Measurements from ENCODE around the gene COMP.

The COMP gene

DNA sequence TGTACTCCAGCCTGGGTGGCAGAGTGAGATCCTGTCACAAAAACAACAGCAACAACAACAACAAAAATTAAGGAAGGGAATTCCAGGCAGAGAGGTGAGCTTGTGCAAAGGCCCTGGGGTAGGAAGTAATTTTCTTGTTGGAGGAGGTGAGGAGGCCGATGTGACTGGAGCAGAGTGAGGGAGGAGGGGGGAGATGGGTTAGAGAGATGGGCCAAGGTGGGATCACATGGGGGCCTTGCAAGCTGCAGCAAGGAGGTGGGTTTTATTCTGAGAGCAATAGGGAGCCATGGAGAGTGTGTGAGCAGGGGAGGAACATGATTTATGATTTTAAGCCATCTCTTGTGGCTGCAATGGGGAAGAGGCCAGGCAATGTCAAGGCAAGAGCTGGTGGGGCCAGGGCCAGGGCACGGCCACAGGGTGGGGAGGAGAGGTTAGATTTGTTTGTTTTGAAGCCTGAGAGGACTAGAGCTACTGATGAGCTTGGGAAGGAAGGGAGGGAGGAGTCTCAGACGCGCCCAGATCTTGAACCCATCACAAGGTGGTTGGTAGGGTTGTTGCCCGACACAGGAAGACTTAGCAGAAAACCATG is 12.5 kb upstream of the COMP start:
- no peak for FAIRE-seq

DNA sequence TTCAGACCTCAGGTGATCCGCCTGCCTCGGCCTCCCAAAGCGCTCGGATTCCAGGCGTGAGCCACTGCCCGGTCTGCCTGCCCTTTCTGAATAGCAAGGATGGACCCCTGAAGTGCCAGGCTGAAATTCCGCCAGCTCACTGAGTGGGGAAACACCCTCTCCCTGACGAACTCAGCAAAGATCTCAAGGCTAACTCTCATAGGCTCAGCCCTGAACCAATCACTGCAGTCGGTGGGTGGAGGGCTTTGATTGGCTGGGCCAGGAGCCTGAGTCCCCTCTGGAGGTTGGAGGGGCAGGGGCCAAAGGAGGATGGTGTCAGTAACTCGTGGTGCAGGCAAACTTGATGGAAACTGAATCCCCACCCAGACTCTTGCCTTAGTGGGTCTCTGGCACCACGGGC is 11.2 kb upstream of the COMP start:
- FAIRE-seq, result no peak

DNA sequence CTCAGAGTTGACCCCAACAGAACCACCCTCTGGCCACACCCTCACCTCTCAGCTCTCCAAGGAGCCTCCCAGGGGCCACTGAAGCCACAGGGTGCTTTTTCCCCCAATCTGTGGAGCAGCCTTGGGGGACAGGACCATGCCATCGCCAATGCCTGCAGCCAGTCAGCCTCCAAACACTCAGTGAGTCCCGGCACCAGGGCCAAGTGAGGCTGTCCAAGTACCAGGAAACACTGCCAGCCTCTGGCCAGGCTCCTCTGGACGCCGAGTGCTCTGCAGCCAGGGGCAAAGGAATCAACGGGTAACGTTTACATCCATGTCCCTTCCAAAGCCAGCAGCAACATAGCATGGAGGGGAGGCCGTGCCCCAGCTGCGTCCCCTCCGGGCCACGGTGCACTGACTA is 9.5 kb upstream of the COMP start:
- no peak for FAIRE-seq

DNA sequence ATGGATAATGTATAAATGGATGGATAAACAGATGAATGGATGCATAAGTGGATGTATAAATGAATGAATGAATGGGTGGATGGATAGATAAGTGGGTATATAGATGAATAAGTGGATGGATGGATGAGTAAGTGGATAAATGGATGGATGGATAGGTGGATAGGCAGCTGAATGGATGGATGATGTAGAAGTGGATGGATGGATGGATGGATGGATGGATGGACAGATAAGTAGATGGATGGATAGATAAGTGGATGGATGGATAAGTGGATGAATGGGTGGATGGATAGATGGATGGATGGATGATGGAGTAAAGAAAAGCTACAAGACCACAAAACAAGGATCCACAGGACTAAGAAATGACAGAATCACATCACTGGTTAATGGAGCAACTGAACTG is 9.0 kb upstream of the COMP start:
- no peak for FAIRE-seq

DNA sequence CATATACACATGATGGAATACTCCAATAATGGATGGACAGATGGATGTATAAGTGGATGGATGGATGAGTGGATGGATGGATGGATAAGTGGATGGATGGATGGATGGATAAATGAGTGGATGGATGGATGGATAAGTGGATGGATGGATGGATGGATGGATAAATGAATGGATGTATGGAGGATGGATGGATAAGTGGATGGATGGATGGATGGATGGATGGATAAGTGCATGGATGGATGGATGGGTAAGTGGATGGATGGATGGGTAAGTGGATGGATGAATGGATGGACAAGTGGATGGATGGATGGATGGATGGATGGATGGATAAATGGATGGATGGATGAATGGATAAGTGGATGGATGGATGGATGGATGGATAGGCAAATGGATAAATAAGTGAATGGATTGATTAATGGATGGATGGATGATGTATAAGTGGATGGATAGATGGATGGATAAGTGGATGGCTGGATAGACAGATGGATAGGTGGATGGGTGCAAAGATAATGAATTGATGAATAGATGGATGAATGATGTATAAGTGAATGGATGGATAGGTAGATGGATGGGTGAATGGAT is 8.4 kb upstream of the COMP start:
- no peak for FAIRE-seq

DNA sequence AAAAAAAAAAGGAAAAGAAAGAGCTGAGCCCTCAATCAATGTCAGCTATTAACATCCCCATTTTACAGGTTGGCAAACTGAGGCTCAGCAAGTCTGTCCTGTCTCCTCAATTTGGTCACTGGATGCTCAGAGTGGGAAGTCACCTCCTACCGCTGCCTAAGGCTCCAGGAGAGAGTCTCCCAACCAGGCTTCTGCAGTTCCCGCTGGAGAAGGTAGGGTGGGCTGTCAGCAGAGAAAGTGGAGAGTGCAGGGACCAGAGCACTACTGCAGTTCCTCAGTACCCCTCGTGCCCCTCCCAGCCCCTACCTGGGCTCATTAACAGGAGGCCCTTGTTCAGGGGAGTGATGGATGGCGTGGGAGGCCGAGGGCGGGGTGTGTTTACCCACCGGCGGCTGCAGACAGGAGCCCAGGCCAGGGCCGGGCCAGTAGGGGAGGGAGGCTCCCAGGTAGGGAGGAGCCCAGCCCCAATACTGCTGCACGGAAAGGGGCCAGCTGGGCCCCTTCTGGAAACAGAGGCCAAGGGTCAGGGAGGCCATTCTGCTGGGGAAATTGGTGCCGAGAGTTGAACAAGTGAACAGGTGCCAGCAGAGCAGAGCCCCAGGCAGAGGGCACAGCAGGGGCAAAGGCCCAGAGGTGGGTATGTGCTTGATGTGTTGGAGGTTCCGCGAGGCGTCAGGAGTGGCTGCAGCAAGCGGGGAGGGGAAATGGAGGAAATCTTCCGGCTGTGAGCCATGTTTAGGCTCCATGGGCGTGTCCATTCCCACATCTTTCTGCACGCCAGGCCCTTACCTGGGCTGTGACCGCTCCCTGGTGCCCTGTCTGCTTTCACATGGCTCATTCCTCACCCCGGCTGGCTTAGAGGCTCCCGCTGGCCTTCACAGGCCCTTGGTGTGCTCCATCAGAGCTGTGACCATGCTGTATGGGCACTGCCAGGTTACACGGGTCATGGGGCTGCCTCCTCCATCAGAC is 7.6 kb upstream of the COMP start:
- FAIRE-seq, result no peak

DNA sequence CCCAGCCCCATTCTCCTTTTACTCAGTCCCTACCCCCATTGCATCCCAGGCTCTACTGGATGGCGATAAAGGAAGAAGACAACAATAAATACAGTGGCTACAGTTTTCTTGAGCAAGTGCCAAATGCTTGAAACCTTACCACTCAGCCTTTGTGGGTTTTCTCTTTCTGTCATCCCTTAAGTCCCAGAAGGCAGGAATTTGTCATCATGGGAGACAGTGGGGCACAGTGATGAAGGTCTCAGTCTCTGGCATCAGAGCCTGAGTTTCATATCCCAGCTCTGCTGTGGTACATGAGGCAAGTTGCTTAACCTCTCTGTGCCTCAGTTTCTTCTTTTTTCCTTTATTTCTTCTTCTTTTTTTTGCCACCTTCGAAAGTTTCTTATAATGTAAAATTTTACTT is 5.1 kb upstream of the COMP start:
- FAIRE-seq, result no peak

DNA sequence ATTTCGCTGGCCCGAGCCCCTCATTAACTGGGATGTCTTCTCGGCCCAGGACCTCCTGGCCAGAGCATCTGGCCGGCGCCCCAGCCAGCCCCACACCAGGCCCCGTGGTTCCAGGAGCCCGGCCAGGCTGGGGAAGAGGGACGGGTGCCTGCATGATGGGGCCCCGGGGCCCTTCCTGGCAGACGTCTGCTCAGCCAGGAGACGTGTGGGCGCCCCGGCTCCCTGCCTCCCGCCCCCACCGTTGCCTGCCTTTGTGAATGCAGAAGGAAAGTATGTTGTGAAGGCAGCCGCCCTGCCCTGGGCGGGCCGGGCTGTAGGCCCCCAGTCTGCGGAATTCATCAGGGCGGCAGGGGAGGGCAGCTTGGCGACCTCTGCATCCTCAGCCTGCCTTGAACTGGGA is 4.4 kb upstream of the COMP start:
- FAIRE-seq, result no peak

DNA sequence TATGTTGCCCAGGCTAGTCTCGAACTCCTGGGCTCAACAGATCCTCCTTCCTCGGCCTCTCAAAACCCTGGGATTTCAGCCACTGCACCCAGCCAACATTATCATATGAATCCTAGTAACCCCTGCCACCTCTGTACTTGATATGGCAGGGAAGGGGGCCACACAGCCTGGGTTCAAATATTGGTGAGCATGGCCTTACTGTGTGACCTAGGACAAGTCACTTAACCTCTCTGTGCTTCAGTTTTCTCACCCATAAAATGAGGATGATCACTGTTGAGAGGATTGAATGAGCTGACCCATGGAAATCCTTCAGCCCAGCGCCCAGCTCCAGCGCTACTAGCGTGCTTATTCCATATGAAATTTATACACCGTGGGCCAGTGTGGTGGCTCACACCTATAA is 3.6 kb upstream of the COMP start:
- no peak for FAIRE-seq

DNA sequence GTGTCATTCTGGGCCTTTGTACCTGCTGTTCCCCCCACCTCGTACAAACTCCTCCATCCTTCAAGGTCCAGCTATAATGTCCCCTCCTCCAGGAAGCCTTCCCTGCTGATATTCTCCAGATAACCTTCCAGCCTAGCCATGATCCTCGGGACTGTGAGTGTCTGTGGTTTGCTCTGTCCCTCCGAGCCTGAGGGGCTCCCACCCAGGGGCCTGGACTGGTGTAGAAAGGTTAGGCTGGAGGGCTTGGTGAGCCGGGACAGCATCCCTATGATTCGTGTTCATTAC is 2.9 kb upstream of the COMP start:
- no peak for FAIRE-seq

DNA sequence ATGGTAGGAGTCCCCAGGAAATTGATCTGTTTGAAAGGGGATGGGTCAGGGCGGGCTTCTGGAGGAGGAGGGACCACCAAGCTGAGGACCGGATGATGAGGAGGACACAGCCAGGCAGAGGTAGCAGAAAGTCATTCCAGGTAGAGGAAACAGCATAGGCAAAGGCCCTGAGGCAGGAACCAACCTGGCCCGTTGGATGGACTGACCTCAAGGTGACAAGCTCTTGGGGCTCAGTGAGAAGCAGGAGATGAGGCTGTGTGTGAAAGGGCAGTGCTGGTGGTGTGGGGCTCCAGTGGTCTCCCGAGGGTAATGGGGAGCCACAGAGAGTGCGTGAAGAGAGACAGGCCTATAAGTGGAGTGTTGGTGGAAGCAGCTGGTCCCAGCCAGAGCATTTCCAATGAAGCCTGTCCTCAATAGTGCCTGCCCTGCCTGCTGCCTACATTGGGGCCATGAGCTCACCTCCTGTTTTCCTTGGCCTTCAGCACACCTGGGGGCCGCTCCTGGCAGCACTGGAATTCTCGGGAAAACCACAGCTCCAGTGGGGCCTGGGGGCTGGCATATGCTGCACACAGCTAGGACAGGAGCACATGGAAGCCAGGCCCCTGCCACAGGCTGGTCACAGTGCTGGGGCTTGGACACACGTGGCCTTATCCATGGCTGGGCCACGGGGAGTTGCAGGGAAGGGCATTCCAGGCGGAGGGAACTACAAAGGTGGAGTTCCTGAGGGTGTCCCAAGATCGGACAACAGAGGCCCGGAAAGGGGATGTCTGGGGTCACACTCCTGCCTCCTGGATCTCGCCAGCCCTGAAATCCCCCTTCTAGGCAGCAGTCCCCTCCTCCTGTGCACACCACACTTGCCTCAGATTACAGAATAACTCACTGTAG is 2.3 kb upstream of the COMP start:
- FAIRE-seq, result no peak

DNA sequence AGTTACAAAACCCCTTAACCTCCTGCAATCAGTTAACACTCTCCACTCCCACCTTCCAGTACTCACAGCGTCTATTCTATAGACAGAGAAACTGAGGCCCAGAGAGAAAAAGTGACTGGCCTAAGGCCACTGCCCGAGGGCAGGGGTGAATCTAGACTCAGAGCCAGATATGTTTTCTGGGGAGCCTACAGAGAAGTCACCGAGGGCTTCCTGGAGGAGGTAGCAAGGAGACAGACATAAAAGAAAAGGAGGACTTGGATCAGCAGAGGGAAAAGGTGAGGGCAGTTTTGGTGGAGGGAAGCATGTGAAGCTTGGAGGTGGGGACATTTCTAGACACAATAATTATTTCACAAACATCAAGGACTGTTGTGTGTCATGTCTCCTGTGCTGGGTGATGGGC is 1.6 kb upstream of the COMP start:
- FAIRE-seq, result no peak

DNA sequence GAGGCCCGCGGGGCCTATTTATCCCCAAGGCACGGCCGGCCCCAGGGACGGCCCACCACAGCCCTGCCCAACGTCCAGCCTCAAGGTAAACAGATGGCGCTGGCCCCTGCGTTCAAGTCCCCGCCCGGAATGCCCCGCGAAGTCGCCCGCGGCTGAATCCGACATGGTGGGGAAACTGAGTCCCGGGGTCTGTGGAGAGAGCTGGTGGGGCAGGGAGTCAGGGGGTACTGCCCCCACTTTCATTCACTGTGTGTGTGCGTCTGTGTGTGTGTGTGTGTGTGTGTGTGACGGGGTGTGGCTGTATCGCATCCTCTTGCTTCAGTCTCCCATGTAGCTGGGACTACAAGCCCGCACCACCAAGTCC is 192 bp upstream of the COMP start:
- FAIRE-seq, result no peak

DNA sequence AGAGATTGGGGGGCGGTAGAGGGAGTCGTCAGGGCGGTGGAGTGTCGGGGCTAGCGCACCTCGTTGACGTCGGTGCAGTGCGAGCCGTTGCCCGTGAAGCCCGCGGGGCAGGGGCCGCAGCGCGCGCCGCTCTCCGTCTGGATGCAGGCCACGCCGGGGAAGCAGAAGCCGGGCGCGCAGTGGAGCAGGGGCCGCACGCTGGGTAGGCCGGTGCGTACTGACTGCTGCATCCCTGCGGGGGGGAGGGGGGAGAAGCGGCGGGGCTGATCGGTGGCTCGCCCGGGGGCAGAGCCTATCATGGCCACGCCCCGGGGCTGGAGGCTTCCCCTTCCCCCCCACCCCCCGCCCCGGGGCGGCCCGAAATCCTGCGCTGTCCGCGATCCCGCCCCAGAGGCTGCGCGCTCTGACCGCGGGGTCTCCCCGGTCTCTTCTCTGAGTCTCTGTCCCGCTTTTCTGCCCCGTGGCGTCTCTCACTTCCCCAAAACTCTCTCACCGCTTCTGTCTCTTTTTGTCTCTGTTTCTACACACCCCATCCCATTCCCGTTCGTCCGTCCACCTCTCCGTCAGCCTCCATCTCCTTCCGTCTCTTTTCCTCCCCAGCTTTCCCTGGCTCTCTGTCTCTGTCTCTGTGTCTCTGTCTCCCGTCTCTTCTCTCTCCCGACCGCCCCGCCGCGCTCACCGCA is 1.1 kb downstream of the COMP start:
- no peak for FAIRE-seq

DNA sequence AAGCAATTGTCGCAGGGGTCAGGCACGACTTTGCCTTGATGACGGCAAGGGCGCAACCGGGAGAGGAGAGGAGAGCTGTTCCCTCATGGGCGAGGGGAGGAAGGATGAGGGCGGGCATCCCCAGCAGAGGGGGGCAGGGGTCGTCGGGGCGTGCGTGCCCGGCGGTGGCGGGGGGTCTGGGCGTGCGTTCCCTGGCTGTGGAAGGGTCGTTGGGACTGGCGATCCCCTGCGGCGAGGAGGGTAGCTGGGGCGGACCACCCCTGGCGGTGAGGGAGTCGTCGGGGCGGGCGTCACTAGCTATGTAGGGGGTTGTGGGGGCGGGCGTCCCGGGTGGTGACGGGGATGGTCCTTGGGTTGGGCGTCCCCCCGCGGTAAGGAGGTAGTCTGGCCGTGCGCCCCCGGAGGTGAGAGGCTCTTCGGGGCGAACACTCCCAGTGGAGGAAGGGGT is 1.7 kb downstream of the COMP start:
- no peak for FAIRE-seq

DNA sequence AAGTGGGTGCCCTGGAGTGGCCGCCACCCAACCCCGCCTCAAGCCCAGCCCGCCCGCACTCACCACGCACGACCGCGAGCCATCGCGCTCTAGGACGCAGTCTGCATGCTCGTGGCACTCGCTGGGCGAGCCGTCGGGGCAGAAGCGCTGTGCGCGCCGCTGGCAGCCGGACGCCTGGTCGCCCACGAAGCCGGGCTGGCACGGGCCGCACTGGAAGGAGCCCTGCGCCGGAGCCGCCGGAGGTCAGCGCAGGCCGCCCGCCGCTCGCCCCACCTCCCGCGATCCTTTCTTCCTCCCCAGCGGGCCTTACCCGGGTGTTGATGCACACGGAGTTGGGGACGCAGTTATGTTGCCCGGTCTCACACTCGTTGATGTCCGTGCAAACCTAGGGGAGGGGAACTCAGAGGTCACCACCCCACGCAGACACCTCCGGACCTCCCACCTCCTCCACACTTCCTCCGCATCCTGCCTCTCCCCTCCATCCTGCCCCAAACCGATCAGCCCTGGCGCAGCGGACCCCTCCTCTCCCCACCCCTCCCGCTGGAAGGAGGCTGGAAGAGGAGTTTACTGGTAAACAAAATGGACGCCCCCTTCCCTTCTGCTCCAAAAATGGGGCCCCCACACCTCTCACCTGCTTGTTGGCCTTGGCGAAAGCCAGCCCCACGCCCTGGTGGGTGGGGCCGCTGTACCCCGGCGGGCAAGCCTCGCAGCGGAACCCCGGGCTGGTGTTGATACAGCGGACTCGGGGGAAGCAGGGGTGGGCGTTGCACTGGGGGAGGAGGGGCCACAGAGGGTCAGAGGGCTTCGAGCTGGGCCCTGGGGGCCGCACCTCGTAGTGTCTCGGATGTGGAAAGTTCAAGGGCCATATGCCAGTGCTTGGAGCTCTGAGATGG is 2.3 kb downstream of the COMP start:
- FAIRE-seq, result no peak

DNA sequence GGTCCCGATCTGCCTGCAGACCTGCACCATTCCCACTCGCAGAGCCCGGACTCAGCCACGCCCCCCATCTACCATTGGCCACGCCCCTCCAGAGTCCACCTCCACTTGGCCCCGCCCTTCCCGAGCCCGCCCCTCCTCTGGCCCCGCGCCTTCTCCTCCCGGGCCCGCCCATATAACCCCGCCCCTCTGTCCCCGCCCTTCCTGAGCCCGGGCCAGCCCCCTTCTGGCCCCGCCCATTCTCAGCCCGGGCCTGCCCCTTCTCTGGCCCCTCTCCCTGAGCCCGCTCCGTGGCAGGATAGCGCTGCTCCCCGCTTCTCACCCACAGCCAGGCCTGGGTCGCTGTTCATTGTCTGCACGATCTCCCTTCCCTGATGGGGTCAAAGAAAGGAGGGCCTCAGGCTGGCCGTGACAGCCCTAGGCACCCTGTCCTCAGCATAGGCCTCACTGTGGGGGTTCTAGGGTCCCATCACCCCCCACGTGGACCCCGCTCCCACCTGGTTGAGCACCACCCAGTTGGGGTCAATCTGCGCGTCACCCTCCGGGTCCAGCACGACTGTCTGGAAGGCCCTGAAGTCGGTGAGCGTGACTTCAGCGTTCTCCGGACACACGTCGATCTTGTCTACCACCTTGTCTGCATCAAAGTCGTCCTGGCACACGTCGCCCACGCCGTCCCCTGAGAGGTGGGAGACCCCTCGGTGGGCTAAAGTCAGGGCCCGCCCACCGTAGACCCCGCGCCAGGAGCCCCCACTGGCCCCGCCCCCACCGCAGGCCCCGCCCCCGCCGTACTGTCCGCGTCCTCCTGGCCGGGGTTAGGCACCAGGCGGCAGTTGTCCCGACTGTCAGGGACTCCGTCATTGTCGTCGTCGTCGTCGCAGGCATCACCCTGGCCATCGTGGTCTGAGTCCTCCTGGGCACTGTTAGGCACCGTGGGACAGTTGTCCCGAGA is 5.7 kb downstream of the COMP start:
- no peak for FAIRE-seq

DNA sequence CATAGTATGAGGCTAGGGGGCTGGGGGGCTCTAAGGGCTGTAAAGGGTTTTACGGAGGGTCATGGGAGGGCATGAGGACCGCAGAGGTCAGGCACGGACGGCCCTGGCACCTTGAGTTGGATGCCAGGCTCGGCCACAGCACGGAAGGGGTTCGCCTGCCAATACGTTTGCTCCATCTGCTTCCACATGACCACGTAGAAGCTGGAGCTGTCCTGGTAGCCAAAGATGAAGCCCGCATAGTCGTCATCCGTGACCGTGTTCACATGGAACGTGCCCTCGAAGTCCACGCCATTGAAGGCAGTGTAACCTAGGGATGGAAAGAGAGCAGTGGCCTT is 6.4 kb downstream of the COMP start:
- no peak for FAIRE-seq

DNA sequence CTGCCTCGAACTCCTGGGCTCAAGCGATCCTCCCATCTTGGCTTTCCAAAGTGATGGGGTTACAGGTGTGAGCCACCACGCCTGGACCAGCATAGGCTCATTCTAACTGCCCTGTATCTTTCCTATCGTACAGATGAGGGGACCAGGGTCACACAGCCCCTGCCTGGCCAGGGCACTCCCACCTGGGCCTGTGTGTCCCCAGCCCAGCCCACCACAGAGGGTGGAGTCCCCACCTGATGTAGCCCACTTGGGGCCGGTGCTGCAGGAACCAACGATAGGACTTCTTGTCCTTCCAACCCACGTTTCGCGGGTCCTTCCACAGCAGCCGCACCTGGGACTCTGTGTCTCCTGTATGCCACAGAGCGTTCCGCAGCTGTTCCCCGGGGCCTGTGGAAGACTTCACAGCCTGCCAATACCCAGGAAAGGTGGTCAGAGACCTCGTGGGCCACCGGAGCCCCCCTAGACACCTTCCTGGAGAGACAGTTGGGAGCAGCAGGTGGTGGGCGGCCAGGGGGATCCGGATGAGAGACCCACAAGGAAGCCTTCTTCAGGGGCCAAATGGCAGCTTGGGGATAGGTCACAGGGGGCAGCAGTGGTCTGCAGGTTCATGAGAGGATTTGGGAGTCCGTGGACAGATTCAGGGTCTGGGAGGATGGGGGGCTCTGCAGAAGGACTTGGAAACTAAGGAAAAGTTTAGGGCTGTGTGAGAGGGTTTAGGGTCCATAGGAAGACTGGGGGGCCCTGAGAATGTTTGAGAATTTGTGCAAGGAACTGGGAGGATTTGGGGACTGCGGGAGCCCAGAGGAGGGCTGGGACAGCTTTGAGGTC is 6.9 kb downstream of the COMP start:
- no peak for FAIRE-seq

Measured in G401.6 (cell line).